ENCODE data around the gene TBC1D1. TPM values are rescaled to one million over a fixed set of nuclear protein-coding genes. Genes with fewer than 3 reads are reported as not detected.
A peak's percentile ranks its signal among the peaks of the same experiment; 100 is the strongest.

Gene TBC1D1
- polyA plus RNA-seq, 3 donors, result 23.3 to 70.0 (median 31.5) TPM

DNA sequence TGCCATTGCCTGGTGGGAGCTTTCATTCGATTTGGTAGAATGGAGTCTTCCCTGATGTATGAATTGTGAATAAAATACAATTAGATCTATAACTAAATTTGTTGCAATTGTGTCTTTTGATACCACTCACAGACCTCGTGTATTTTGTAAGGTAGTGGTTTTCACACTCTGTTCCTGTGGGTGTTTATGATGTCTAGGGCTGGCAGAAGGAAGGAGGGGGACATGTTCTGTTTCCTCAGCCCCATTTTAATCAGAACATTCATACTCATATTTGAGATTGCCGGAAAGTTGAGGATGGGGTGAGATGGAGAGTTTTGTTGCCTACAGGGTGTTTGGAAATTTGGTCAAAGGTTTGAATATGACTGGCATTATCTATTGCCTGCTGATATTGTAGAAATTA is 112.2 kb downstream of the TBC1D1 start:
- peak overlapping the region in 3 of 7 donors; percentile 1 to 78 (median 22) for H3K27ac Mint-ChIP-seq
- H3K79me2 ChIP-seq (ENCODE audit: insufficient read depth, low read length), result peaks cover 100% of the 10 kb centered on the region
- H3K36me3 ChIP-seq (replicated peaks in 1 of 2; ENCODE audit: control insufficient read depth in 1 of 2, insufficient read depth in 2 of 2, low read length in 2 of 2), result peaks cover 4 to 20% of the 10 kb centered on the region in 2 donors

DNA sequence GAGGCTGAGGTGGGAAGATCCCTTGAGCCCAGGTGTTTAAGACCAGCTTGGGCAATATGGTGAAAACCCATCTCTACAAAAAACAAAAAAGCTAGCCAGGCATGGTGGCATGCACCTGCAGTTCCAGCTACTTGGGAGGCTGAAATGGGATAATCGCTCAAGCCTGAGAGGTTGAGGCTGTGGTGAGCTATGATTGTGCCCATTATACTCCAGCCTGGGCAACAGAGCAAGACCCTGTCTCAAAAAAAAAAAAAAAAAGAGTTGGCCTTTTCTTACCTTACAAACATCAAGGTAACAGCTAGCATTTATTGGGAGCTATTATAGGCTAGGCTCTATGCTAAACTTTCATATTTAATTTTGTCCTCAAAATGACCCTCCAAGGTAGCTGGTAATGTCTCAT is 112.7 kb downstream of the TBC1D1 start:
- H4K20me1 ChIP-seq (ENCODE audit: insufficient read depth, low read length), result peaks cover 94% of the 10 kb centered on the region
- Mint-ChIP-seq H3K27ac (no peak overlapping the region), H3K4me3 (no peak overlapping the region), H3K9me3 (no peaks in the 10 kb centered on the region), H3K36me3 (peaks cover 6 to 16% of the 10 kb centered on the region in 2 donors), H3K4me1 (peaks cover 33% of the 10 kb centered on the region), H3K27me3 (ENCODE audit: low read depth in 3 of 3) (no peaks in the 10 kb centered on the region)
- DNase-seq, result no peak
- H3K9ac ChIP-seq (ENCODE audit: insufficient read depth, low read length, poor library complexity, severe bottlenecking), result no peak overlapping the region
- no peaks in the 10 kb centered on the region for H3K9me3 ChIP-seq (replicated peaks in 1 of 2; ENCODE audit: control insufficient read depth in 1 of 2, insufficient read depth in 1 of 2, low read length in 2 of 2)
- no peak overlapping the region for H3K4me2 ChIP-seq (replicated peaks; ENCODE audit: extremely low read depth, low read length, poor library complexity, severe bottlenecking)
- WGBS (ENCODE audit: insufficient coverage), result no CpG with 5 or more reads among the region's 1 CpG
- TF ChIP-seq, protein P1, sequence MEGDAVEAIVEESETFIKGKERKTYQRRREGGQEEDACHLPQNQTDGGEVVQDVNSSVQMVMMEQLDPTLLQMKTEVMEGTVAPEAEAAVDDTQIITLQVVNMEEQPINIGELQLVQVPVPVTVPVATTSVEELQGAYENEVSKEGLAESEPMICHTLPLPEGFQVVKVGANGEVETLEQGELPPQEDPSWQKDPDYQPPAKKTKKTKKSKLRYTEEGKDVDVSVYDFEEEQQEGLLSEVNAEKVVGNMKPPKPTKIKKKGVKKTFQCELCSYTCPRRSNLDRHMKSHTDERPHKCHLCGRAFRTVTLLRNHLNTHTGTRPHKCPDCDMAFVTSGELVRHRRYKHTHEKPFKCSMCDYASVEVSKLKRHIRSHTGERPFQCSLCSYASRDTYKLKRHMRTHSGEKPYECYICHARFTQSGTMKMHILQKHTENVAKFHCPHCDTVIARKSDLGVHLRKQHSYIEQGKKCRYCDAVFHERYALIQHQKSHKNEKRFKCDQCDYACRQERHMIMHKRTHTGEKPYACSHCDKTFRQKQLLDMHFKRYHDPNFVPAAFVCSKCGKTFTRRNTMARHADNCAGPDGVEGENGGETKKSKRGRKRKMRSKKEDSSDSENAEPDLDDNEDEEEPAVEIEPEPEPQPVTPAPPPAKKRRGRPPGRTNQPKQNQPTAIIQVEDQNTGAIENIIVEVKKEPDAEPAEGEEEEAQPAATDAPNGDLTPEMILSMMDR (IDR thresholded peaks at IDR 0.05), result no peak
- intact Hi-C loops (cut with micrococcal nuclease), result no loop called here
- H3K4me3 ChIP-seq (replicated peaks in 1 of 3; ENCODE audit: low read depth in 2 of 3, low read length in 3 of 3), result no peak overlapping the region
- no peaks in the 10 kb centered on the region for H3K27me3 ChIP-seq (ENCODE audit: control insufficient read depth in 2 of 2, insufficient read depth in 2 of 2, low read length in 2 of 2)
- H3K36me3 ChIP-seq (replicated peaks in 1 of 2; ENCODE audit: control insufficient read depth in 1 of 2, insufficient read depth in 2 of 2, low read length in 2 of 2), result peaks cover 4 to 14% of the 10 kb centered on the region in 2 donors
- H3K4me1 ChIP-seq (ENCODE audit: control insufficient read depth in 1 of 2, insufficient read depth in 2 of 2, low read length in 2 of 2), result no peaks in the 10 kb centered on the region
- H2AFZ ChIP-seq (ENCODE audit: insufficient read depth, low read depth, low read length, poor library complexity, severe bottlenecking), result no peak overlapping the region
- H3K27ac ChIP-seq (ENCODE audit: low read depth in 1 of 2, low read length in 2 of 2), result no peak overlapping the region
- peaks cover 100% of the 10 kb centered on the region for H3K79me2 ChIP-seq (ENCODE audit: insufficient read depth, low read length)

More for the DNA sequence above, 112.2 kb downstream of the TBC1D1 start:
- no peaks in the 10 kb centered on the region for H3K27me3 Mint-ChIP-seq (ENCODE audit: low read depth in 3 of 3)
- no peak for DNase-seq
- no peak overlapping the region for H3K4me3 Mint-ChIP-seq
- intact Hi-C loops (cut with micrococcal nuclease), result no loop called here
- H3K4me3 ChIP-seq (replicated peaks in 1 of 3; ENCODE audit: low read depth in 2 of 3, low read length in 3 of 3), result no peak overlapping the region
- H3K27me3 ChIP-seq (ENCODE audit: control insufficient read depth in 2 of 2, insufficient read depth in 2 of 2, low read length in 2 of 2), result no peaks in the 10 kb centered on the region
- no peak overlapping the region for H3K27ac ChIP-seq (ENCODE audit: low read depth in 1 of 2, low read length in 2 of 2)
- H4K20me1 ChIP-seq (ENCODE audit: insufficient read depth, low read length), result peaks cover 94% of the 10 kb centered on the region
- no peak overlapping the region for H3K4me2 ChIP-seq (replicated peaks; ENCODE audit: extremely low read depth, low read length, poor library complexity, severe bottlenecking)
- peaks cover 30% of the 10 kb centered on the region for H3K4me1 Mint-ChIP-seq
- WGBS (ENCODE audit: insufficient coverage), result 100% methylated on average over 1 of the region's 3 CpGs
- peaks cover 9 to 20% of the 10 kb centered on the region in 2 donors for H3K36me3 Mint-ChIP-seq
- H2AFZ ChIP-seq (ENCODE audit: insufficient read depth, low read depth, low read length, poor library complexity, severe bottlenecking), result no peak overlapping the region
- no peaks in the 10 kb centered on the region for H3K4me1 ChIP-seq (ENCODE audit: control insufficient read depth in 1 of 2, insufficient read depth in 2 of 2, low read length in 2 of 2)
- no peaks in the 10 kb centered on the region for H3K9me3 Mint-ChIP-seq
- H3K9ac ChIP-seq (ENCODE audit: insufficient read depth, low read length, poor library complexity, severe bottlenecking), result no peak overlapping the region
- H3K9me3 ChIP-seq (replicated peaks in 1 of 2; ENCODE audit: control insufficient read depth in 1 of 2, insufficient read depth in 1 of 2, low read length in 2 of 2), result no peaks in the 10 kb centered on the region
- TF ChIP-seq, protein P1 (IDR thresholded peaks at IDR 0.05), result no peak

Measured in CD14-positive monocyte (primary cell).